Neural crest cell (in vitro differentiated cells): ENCODE measurements around the gene TXLNG. TPM values are rescaled to one million over a fixed set of nuclear protein-coding genes. Genes with fewer than 3 reads are reported as not detected.
A peak's percentile ranks its signal among the peaks of the same experiment; 100 is the strongest.

Experiments
- DNase-seq: peaks from one replicate; pipeline ENCODE4 v3.0.0; 2021; ENCODE audit warnings: low read depth, mixed read lengths, low spot score
- H3K27ac Mint-ChIP-seq: one replicate; pipeline ENCODE4 v1.8.0; 2021; ENCODE audit warnings: mild to moderate bottlenecking, mixed read lengths; ENCODE audit not compliant: unreplicated experiment
- H3K27me3 Mint-ChIP-seq: 2 replicates; pipeline ENCODE4 v1.8.0; 2021; ENCODE audit warnings: low read depth, mild to moderate bottlenecking, mixed read lengths
- H3K36me3 Mint-ChIP-seq: 2 replicates; pipeline ENCODE4 v1.8.0; 2021; ENCODE audit warnings: low read depth, mild to moderate bottlenecking, mixed read lengths
- H3K4me1 Mint-ChIP-seq: 2 replicates; pipeline ENCODE4 v1.8.0; 2021; ENCODE audit warnings: mixed read lengths
- H3K4me3 Mint-ChIP-seq: one replicate; pipeline ENCODE4 v1.8.0; 2021; ENCODE audit warnings: mild to moderate bottlenecking, mixed read lengths
- H3K9me3 Mint-ChIP-seq: 2 replicates; pipeline ENCODE4 v1.8.0; 2021; ENCODE audit warnings: mixed read lengths
- CTCF ChIP-seq: fragments of 200-600 bp; sonication (generic); conservative IDR thresholded peaks from 2 replicates; pipeline ENCODE4 v1.5.0; 2021; ENCODE audit warnings: antibody characterized with exemption, mild to moderate bottlenecking
- total RNA-seq: library from RNA; stranded (reverse); gene quantifications from 2 replicates; pipeline ENCODE4 v1.2.1, GENCODE V29; 2021

Gene TXLNG
- total RNA-seq, 1 donor from 2014 or later = 25.6 TPM

GRCh38 chrX:16819634-16820033 is 33.4 kb downstream of the TXLNG start:
- no peak for DNase-seq
- Mint-ChIP-seq H3K27ac (no peak overlapping the region), H3K36me3 (peaks cover 7% of the 10 kb centered on the region), H3K4me3 (no peak overlapping the region), H3K27me3 (no peaks in the 10 kb centered on the region), H3K9me3 (no peaks in the 10 kb centered on the region), H3K4me1 (no peaks in the 10 kb centered on the region)
- no peak for TF ChIP-seq CTCF

- TF ChIP-seq CTCF = no peak
- DNase-seq = no peak
- Mint-ChIP-seq H3K27me3 (no peaks in the 10 kb centered on the region), H3K4me1 (peaks cover 5% of the 10 kb centered on the region), H3K36me3 (peaks cover 7% of the 10 kb centered on the region), H3K9me3 (no peaks in the 10 kb centered on the region), H3K4me3 (no peak overlapping the region), H3K27ac (peak overlapping the region; percentile 6)
These were observed 36.5 kb downstream of the TXLNG start for GRCh38 chrX:16822723-16823122.

- no peaks in the 10 kb centered on the region for H3K27me3 Mint-ChIP-seq
- H3K27ac Mint-ChIP-seq = no peak overlapping the region
- peaks cover 5% of the 10 kb centered on the region for H3K4me1 Mint-ChIP-seq
- H3K36me3 Mint-ChIP-seq = peaks cover 7% of the 10 kb centered on the region
- H3K4me3 Mint-ChIP-seq = no peak overlapping the region
- no peak for DNase-seq
- H3K9me3 Mint-ChIP-seq = no peaks in the 10 kb centered on the region
- TF ChIP-seq CTCF = no peak
These were observed 39.2 kb downstream of the TXLNG start for GRCh38 chrX:16825264-16826035.

GRCh38 chrX:16826207-16826606 is 39.9 kb downstream of the TXLNG start:
- Mint-ChIP-seq H3K36me3 (peaks cover 7% of the 10 kb centered on the region), H3K4me1 (peaks cover 5% of the 10 kb centered on the region), H3K4me3 (no peak overlapping the region), H3K27me3 (no peaks in the 10 kb centered on the region), H3K27ac (peak overlapping the region; percentile 67), H3K9me3 (no peaks in the 10 kb centered on the region)
- DNase-seq = no peak
- TF ChIP-seq CTCF = peak; percentile 80

GRCh38 chrX:16827225-16827624 is 41.0 kb downstream of the TXLNG start:
- Mint-ChIP-seq H3K36me3 (peaks cover 7% of the 10 kb centered on the region), H3K9me3 (no peaks in the 10 kb centered on the region), H3K27ac (peak overlapping the region; percentile 16), H3K27me3 (no peaks in the 10 kb centered on the region), H3K4me3 (no peak overlapping the region), H3K4me1 (peaks cover 5% of the 10 kb centered on the region)
- no peak for TF ChIP-seq CTCF
- DNase-seq = no peak
